Kidney (tissue), 14 donors: Measurements from ENCODE around the gene CES4A. TPM values are rescaled to one million over a fixed set of nuclear protein-coding genes. Genes with fewer than 3 reads are reported as not detected.

ENCODE experiments used
- DNase-seq, 5 donors: peaks; one replicate each; pipeline ENCODE4 v3.0.0-alpha.2; 2013 to 2020
- FAIRE-seq: peaks from 2 replicates; lab custom pipeline; 2012; peaks lifted over from hg19 to GRCh38; lab: Jason Lieb, UNC
- H3K27ac ChIP-seq, 2 donors: one replicate each; pipeline ENCODE4 v1.7.0; 2013; ENCODE audit warnings: low read depth in 2 of 2, low read length in 2 of 2, inconsistent platforms in 1 of 2
- H3K27me3 ChIP-seq: one replicate; pipeline ENCODE4 v1.7.1; 2013; ENCODE audit warnings: low read length, inconsistent platforms; ENCODE audit not compliant: control insufficient read depth, insufficient read depth
- H3K36me3 ChIP-seq, 3 donors: one replicate each; pipeline versions ENCODE4 v1.7.0 to v1.7.1; 2013; ENCODE audit warnings: low read length in 3 of 3, control low read depth in 1 of 3, inconsistent platforms in 1 of 3; ENCODE audit not compliant: insufficient read depth in 3 of 3, control insufficient read depth in 2 of 3
- H3K4me1 ChIP-seq, 3 donors: one replicate each; pipeline versions ENCODE4 v1.7.0 to v1.7.1; 2013; ENCODE audit warnings: low read length in 3 of 3, inconsistent platforms in 1 of 3, low read depth in 1 of 3; ENCODE audit not compliant: control insufficient read depth in 2 of 3, insufficient read depth in 2 of 3
- H3K4me3 ChIP-seq, 3 donors: one replicate each; pipeline versions ENCODE4 v1.7.0 to v1.8.1; 2013; ENCODE audit warnings: low read length in 3 of 3, control low read depth in 1 of 3, inconsistent platforms in 1 of 3
- H3K9ac ChIP-seq, 3 donors: one replicate each; pipeline versions ENCODE4 v1.7.0 to v1.7.1; 2013; ENCODE audit warnings: low read length in 3 of 3, control low read depth in 1 of 3, inconsistent platforms in 1 of 3
- H3K9me3 ChIP-seq, 3 donors: one replicate each; pipeline versions ENCODE4 v1.7.0 to v1.7.1; 2013; ENCODE audit warnings: low read length in 3 of 3, control low read depth in 1 of 3, inconsistent platforms in 1 of 3; ENCODE audit not compliant: control insufficient read depth in 2 of 3, insufficient read depth in 1 of 3
- CTCF ChIP-seq: IDR thresholded peaks from 3 replicates; pipeline ENCODE4 v1.5.1; 2012; ENCODE audit warnings: mild to moderate bottlenecking, moderate library complexity, borderline replicate concordance; ENCODE audit not compliant: insufficient read depth; ENCODE audit errors: extremely low read depth
- intact Hi-C: fragments of 100-400 bp; cut with DNase I; formaldehyde crosslinking; loops from one replicate; pipeline ENCODE4 v1.11.1; 2022
- polyA plus RNA-seq: library from polyadenylated mRNA; stranded (reverse); fragments of 350-450 nt; fragmentation: Illumina TruSeq; extraction: RNeasy Lipid Tissue Mini Kit (QIAGEN cat#74804); gene quantifications from one replicate; pipeline ENCODE4 v1.2.3, GENCODE V29; 2014; ENCODE audit warnings: low read depth, low replicate concordance; ENCODE audit not compliant: insufficient read depth
- total RNA-seq: library from RNA; stranded (reverse); fragmentation: NEBNext Ultra II Directional; extraction: Animal tissue kit (Norgen Biotek cat#: 25700); gene quantifications from one replicate; pipeline ENCODE4 v1.2.1, GENCODE V29; 2021
- donor health status: control.
- donor health status: control.
- donor health status: control.
- donor health status: control.
- donor health status: control.
- donor health status: DM: yes; HTN: yes; CAD: no.
- donor health status: Normal renal cell carcinoma (clear cell type).

Gene CES4A
- total and polyA plus RNA-seq, 2 donors from 2014 or later, result 14.9 to 31.7 TPM

DNA sequence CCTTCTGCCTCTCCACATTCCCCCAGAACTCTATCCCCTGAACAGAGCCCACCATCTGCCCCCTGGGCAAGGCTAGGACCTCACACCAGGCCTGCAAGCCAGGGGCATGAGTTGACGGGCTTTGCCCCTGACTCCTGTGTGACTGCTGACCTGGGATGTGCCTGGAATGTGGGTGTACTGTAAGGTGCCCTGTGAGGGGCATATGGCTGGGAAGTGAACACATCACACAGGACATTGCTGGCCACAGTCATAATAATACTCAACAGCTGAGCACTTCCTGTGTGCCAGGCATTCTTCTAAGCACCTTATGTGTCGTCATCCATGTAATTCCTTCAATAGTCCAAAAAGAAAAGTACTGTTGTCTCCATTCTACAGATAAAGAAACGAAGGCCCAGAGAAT is 13.3 kb downstream of the CES4A start:
- Histone ChIP-seq H3K36me3 (no peaks in the 10 kb centered on the region), H3K4me1 (peaks cover 0 to 6% (median 6%) of the 10 kb centered on the region in 3 donors), H3K27me3 (no peaks in the 10 kb centered on the region), H3K9ac (no peak overlapping the region), H3K9me3 (no peaks in the 10 kb centered on the region), H3K27ac (no peak overlapping the region), H3K4me3 (no peak overlapping the region)
- DNase-seq, result no peak
- FAIRE-seq, result no peak
- intact Hi-C loops, result no loop called here
- no peak for TF ChIP-seq CTCF

DNA sequence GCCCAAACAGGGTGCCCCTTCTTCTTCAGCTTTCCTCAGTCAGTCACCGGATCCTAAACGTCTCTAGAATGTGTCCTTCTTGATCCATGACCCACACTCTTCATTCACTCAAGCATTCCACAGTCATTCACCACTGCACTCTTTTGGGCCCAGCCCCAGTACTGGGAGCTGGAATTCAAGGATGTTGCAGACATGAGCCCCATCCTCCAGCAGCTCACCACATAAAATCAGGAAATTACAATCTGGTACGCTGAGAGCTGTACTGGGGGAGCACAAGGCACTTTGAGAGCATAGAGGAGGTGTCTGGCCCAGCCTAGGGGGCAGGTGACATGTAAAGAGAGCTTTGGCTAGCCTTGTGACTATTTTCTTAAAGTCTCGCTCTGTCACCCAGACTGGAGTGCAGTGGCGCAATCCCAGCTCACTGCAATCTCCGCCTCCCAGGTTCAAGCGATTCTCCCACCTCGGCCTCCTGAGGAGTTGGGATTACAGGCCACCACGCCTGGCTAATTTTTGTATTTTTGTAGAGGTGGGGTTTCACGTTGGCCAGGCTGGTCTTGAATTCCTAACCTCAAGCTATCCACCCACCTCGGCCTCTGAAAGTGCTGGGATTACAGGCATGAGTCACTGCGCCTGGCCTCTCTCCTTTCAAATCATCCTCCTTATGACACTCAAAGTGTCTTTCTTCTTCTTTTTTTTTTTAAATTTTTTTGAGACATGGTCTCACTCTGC is 18.7 kb downstream of the CES4A start:
- Histone ChIP-seq H3K27ac (no peak overlapping the region), H3K9ac (no peak overlapping the region), H3K4me3 (no peak overlapping the region), H3K36me3 (no peaks in the 10 kb centered on the region), H3K27me3 (no peaks in the 10 kb centered on the region), H3K4me1 (no peaks in the 10 kb centered on the region), H3K9me3 (no peaks in the 10 kb centered on the region)
- intact Hi-C loops, result no loop called here
- DNase-seq (peak in 2 of 5 donors; percentile 18 to 26), FAIRE-seq (no peak)
- TF ChIP-seq CTCF, result no peak

GRCh38 chr16:67009158-67009557 is 20.8 kb downstream of the CES4A start:
- H3K4me1 ChIP-seq, result peaks cover 0 to 5% (median 0%) of the 10 kb centered on the region in 3 donors
- no peak overlapping the region for H3K9ac ChIP-seq
- no peaks in the 10 kb centered on the region for H3K9me3 ChIP-seq
- DNase-seq, result no peak
- no peak overlapping the region for H3K4me3 ChIP-seq
- H3K27me3 ChIP-seq, result no peaks in the 10 kb centered on the region
- no peak overlapping the region for H3K27ac ChIP-seq
- H3K36me3 ChIP-seq, result no peaks in the 10 kb centered on the region
- FAIRE-seq, result no peak
- intact Hi-C loops, result no loop called here
- TF ChIP-seq CTCF, result no peak
